SU-DHL-6 (cell line): ENCODE measurements around the gene GRIK4.

Experiments
- CTCF ChIP-seq: fragments of 200-600 bp; sonication (generic); IDR thresholded peaks from one replicate; pipeline ENCODE4 v1.5.1; 2017; ENCODE audit warnings: antibody characterized with exemption, mild to moderate bottlenecking, low read length, moderate library complexity; ENCODE audit not compliant: insufficient read depth, poor library complexity, severe bottlenecking
- EZH2phosphoT487 ChIP-seq: fragments of 200-600 bp; sonication (generic), shearing (Covaris generic); conservative IDR thresholded peaks from 2 replicates; pipeline ENCODE4 v1.6.1; 2018; ENCODE audit warnings: mild to moderate bottlenecking, antibody characterized with exemption, low read length, moderate library complexity, mixed read lengths

- TF ChIP-seq CTCF, result no peak
- TF ChIP-seq EZH2phosphoT487, result no peak
These were observed 474.4 kb downstream of the GRIK4 start for GRCh38 chr11:120985718-120986569.
